ENCODE measurements around the gene ZNF558.

GRCh38 chr19:8858260-8858659, 26.2 kb upstream of the ZNF558 start:
- TF ChIP-seq CTCF (IDR thresholded peaks at IDR 0.05) (no peak), EP300 (IDR thresholded peaks at IDR 0.05) (no peak)

All from tibial nerve (tissue), 4 donors.